ENCODE measurements around the gene FH.

FH gene

GRCh38 chr1:241519308-241520079, at the start of gene FH:
TSS of gene FH (minus strand) at chr1:241519755. CDS start at chr1:241519722, 33 bp downstream.
- Histone ChIP-seq H3K27ac (peak within 1 kb of the TSS; percentile 94), H3K9ac (peak within 1 kb of the TSS; percentile 93), H3K27me3 (no peaks in the 10 kb centered on the region), H3K9me3 (no peaks in the 10 kb centered on the region), H4K20me1 (peaks cover 29% of the 10 kb centered on the region; the same call in 1 of the 2 replicates), H3K36me3 (peaks cover 23% of the 10 kb centered on the region), H3K4me3 (peak within 1 kb of the TSS; percentile 95), H3K4me2 (peak within 1 kb of the TSS; percentile 86), H3K4me1 (peaks cover 16% of the 10 kb centered on the region)
- TF ChIP-seq Cebpa-rat (IDR thresholded peaks at IDR 0.05), result no peak

- no peaks in the 10 kb centered on the region for H3K27me3 ChIP-seq
- no peak overlapping the region for H3K9ac ChIP-seq
- H3K36me3 ChIP-seq, result peaks cover 12% of the 10 kb centered on the region
- no peak for TF ChIP-seq Cebpa-rat (IDR thresholded peaks at IDR 0.05)
- H3K4me1 ChIP-seq, result no peaks in the 10 kb centered on the region
- H3K27ac ChIP-seq, result no peak overlapping the region
- H3K9me3 ChIP-seq, result no peaks in the 10 kb centered on the region
- H4K20me1 ChIP-seq, result no peaks in the 10 kb centered on the region
- no peak overlapping the region for H3K4me3 ChIP-seq
- H3K4me2 ChIP-seq, result no peak overlapping the region
Observed at GRCh38 chr1:241560849-241561187, 41.3 kb upstream of the FH start.

GRCh38 chr1:241560146-241560848, 40.7 kb upstream of the FH start:
- no peak overlapping the region for H3K4me3 ChIP-seq
- no peaks in the 10 kb centered on the region for H4K20me1 ChIP-seq
- no peaks in the 10 kb centered on the region for H3K27me3 ChIP-seq
- H3K4me1 ChIP-seq, result no peaks in the 10 kb centered on the region
- H3K27ac ChIP-seq, result no peak overlapping the region
- no peak overlapping the region for H3K9ac ChIP-seq
- no peak for TF ChIP-seq Cebpa-rat (IDR thresholded peaks at IDR 0.05)
- H3K9me3 ChIP-seq, result no peaks in the 10 kb centered on the region
- no peak overlapping the region for H3K4me2 ChIP-seq
- H3K36me3 ChIP-seq, result peaks cover 13% of the 10 kb centered on the region

- peaks cover 13% of the 10 kb centered on the region for H3K36me3 ChIP-seq
- H3K4me3 ChIP-seq, result no peak overlapping the region
- peaks cover 17% of the 10 kb centered on the region for H3K4me1 ChIP-seq
- H3K9me3 ChIP-seq, result no peaks in the 10 kb centered on the region
- no peak overlapping the region for H3K9ac ChIP-seq
- no peaks in the 10 kb centered on the region for H3K27me3 ChIP-seq
- H3K4me2 ChIP-seq, result no peak overlapping the region
- H3K27ac ChIP-seq, result no peak overlapping the region
- TF ChIP-seq Cebpa-rat (IDR thresholded peaks at IDR 0.05), result no peak
- H4K20me1 ChIP-seq, result no peaks in the 10 kb centered on the region
Observed at GRCh38 chr1:241557551-241558193, 38.1 kb upstream of the FH start.

GRCh38 chr1:241557031-241557430, 37.5 kb upstream of the FH start:
- Histone ChIP-seq H3K4me1 (peaks cover 23% of the 10 kb centered on the region), H3K36me3 (peaks cover 7% of the 10 kb centered on the region), H3K9me3 (no peaks in the 10 kb centered on the region), H3K4me2 (no peak overlapping the region), H4K20me1 (no peaks in the 10 kb centered on the region), H3K27ac (no peak overlapping the region), H3K4me3 (no peak overlapping the region), H3K9ac (no peak overlapping the region), H3K27me3 (no peaks in the 10 kb centered on the region)
- no peak for TF ChIP-seq Cebpa-rat (IDR thresholded peaks at IDR 0.05)

GRCh38 chr1:241555526-241555925, 36.0 kb upstream of the FH start:
- Histone ChIP-seq H3K9me3 (no peaks in the 10 kb centered on the region), H3K27me3 (no peaks in the 10 kb centered on the region), H3K4me2 (no peak overlapping the region), H4K20me1 (no peaks in the 10 kb centered on the region), H3K9ac (no peak overlapping the region), H3K36me3 (peaks cover 6% of the 10 kb centered on the region; the same call in 1 of the 2 replicates), H3K4me3 (no peak overlapping the region), H3K27ac (no peak overlapping the region), H3K4me1 (peaks cover 37% of the 10 kb centered on the region)
- TF ChIP-seq Cebpa-rat (IDR thresholded peaks at IDR 0.05), result no peak

- Histone ChIP-seq H3K9me3 (no peaks in the 10 kb centered on the region), H3K27me3 (no peaks in the 10 kb centered on the region), H3K4me1 (peaks cover 37% of the 10 kb centered on the region), H3K36me3 (peaks cover 6% of the 10 kb centered on the region; the same call in 1 of the 2 replicates), H3K9ac (no peak overlapping the region), H3K27ac (no peak overlapping the region), H3K4me2 (no peak overlapping the region), H4K20me1 (no peaks in the 10 kb centered on the region), H3K4me3 (no peak overlapping the region)
- TF ChIP-seq Cebpa-rat (IDR thresholded peaks at IDR 0.05), result no peak
Observed at GRCh38 chr1:241553886-241554592, 34.5 kb upstream of the FH start.

- Histone ChIP-seq H3K9ac (peak overlapping the region; percentile 68), H3K9me3 (no peaks in the 10 kb centered on the region), H3K4me2 (peak overlapping the region; percentile 82), H3K27ac (peak overlapping the region; percentile 83), H3K4me1 (peaks cover 37% of the 10 kb centered on the region), H3K4me3 (peak overlapping the region; percentile 57), H3K36me3 (peaks cover 6% of the 10 kb centered on the region; the same call in 1 of the 2 replicates), H3K27me3 (no peaks in the 10 kb centered on the region), H4K20me1 (no peaks in the 10 kb centered on the region)
- no peak for TF ChIP-seq Cebpa-rat (IDR thresholded peaks at IDR 0.05)
Observed at GRCh38 chr1:241551759-241552638, 32.4 kb upstream of the FH start.

GRCh38 chr1:241550318-241550717, 30.8 kb upstream of the FH start:
- H3K27me3 ChIP-seq, result no peaks in the 10 kb centered on the region
- H3K4me1 ChIP-seq, result peaks cover 37% of the 10 kb centered on the region
- no peaks in the 10 kb centered on the region; the same call in 1 of the 2 replicates for H3K9me3 ChIP-seq
- H3K27ac ChIP-seq, result no peak overlapping the region
- no peaks in the 10 kb centered on the region for H4K20me1 ChIP-seq
- TF ChIP-seq Cebpa-rat (IDR thresholded peaks at IDR 0.05), result no peak
- H3K9ac ChIP-seq, result no peak overlapping the region
- no peak overlapping the region for H3K4me2 ChIP-seq
- no peaks in the 10 kb centered on the region for H3K36me3 ChIP-seq
- no peak overlapping the region for H3K4me3 ChIP-seq

Measured in BLaER1 (cell line).